Inflammatory macrophage treated with lipopolysaccharide for 1 hour (primary cell): Measurements from ENCODE around the gene RAB17.
A peak's percentile ranks its signal among the peaks of the same experiment; 100 is the strongest.
"Not testable (repeated sequence)": the region's sequence is repeated elsewhere in the genome, so short reads cannot be mapped to it uniquely, and the experiment has no call there.

Source experiments
- DNase-seq, 2 donors: peaks; one replicate each; pipeline ENCODE4 v3.0.0-alpha.2; 2020 to 2022

RAB17 gene

GRCh38 chr2:237624565-237624964, 34.0 kb upstream of the RAB17 start:
- no peak for DNase-seq

GRCh38 chr2:237623428-237624403, 33.2 kb upstream of the RAB17 start:
- no peak for DNase-seq

GRCh38 chr2:237618449-237618848, 27.9 kb upstream of the RAB17 start:
- DNase-seq = no peak

GRCh38 chr2:237617587-237617982, 27.1 kb upstream of the RAB17 start:
- DNase-seq = no peak

GRCh38 chr2:237616734-237617586, 26.4 kb upstream of the RAB17 start:
- no peak for DNase-seq

GRCh38 chr2:237616373-237616733, 25.8 kb upstream of the RAB17 start:
- DNase-seq = no peak

GRCh38 chr2:237615631-237616249, 25.2 kb upstream of the RAB17 start:
- DNase-seq = no peak

- DNase-seq = peak in 1 of 2 donors; percentile 10
Observed at GRCh38 chr2:237614151-237614720, 23.7 kb upstream of the RAB17 start.

- no peak for DNase-seq
Observed at GRCh38 chr2:237613679-237614078, 23.1 kb upstream of the RAB17 start.

- no peak for DNase-seq
Observed at GRCh38 chr2:237612527-237613357, 22.2 kb upstream of the RAB17 start.

- DNase-seq = not testable (repeated sequence)
Observed at GRCh38 chr2:237606522-237606921, 16.0 kb upstream of the RAB17 start.

- no peak for DNase-seq
Observed at GRCh38 chr2:237604960-237605359, 14.4 kb upstream of the RAB17 start.

- DNase-seq = no peak
Observed at GRCh38 chr2:237604391-237604790, 13.9 kb upstream of the RAB17 start.

GRCh38 chr2:237603718-237604362, 13.3 kb upstream of the RAB17 start:
- peak; percentile 24 to 61 for DNase-seq

- DNase-seq = no peak
Observed at GRCh38 chr2:237603049-237603717, 12.6 kb upstream of the RAB17 start.

- DNase-seq = no peak
Observed at GRCh38 chr2:237602409-237602808, 11.9 kb upstream of the RAB17 start.

GRCh38 chr2:237601453-237602116, 11.1 kb upstream of the RAB17 start:
- no peak for DNase-seq

GRCh38 chr2:237600205-237600846, 9.8 kb upstream of the RAB17 start:
- DNase-seq = no peak

GRCh38 chr2:237599465-237600110, 9.1 kb upstream of the RAB17 start:
- DNase-seq = no peak
